Measurements from ENCODE around the gene DNAI7.

- TF ChIP-seq CTCF (IDR thresholded peaks at IDR 0.05) (no peak), POLR2A (IDR thresholded peaks at IDR 0.05) (no peak)
Measured at GRCh38 chr12:25131270-25131669, 63.7 kb downstream of the DNAI7 start.

Data from testis (tissue), 2 donors.